ENCODE results near the gene RPS27L.

DNA sequence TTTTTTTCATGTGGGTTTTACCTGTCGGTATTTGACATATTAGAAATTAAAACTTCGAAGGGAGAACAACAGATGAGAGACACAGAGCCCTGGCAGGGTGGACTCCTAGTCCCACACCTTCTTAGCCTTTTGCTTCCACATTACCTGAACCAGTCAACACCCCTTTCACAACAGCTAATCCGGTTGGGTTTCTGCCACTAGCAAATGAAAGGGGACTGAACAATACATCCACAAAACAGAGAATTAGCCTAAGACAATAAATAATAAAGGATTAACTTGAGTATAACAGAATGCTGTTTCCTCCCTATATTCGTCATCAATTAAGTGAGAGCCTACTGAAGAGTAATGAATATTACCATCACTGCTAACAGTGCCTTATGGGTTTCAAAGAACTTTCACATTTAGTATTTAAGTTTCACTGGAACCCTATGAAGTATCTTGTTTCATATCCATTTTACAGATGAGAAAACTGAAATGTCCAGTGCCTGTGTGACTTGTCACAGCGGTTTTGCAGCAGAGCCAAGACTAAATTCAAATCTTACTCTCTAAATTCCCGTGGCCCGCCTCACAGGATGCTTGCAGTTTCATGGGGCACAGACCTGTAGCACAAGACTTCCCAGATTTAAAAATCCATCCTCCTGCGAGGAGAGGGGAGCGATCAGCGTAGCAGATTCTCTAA is 31.1 kb upstream of the RPS27L start:
- TF ChIP-seq CTCF (IDR thresholded peaks at IDR 0.05; ENCODE audit: poor library complexity) (no peak), EZH2phosphoT487 (IDR thresholded peaks at IDR 0.05; ENCODE audit: low read depth, severe bottlenecking, unreplicated experiment) (no peak), EZH2 (IDR thresholded peaks at IDR 0.05; ENCODE audit: borderline replicate concordance) (no peak)
